OCI-LY7 (cell line): ENCODE data around the gene CTNND2. TPM values are rescaled to one million over a fixed set of nuclear protein-coding genes. Genes with fewer than 3 reads are reported as not detected.

Experiments
- BruUV-seq: library from RNA; stranded (reverse); fragments of 400-500 nt; replicated peaks from 2 replicates; lab custom pipeline; 2021; lab: Mats Ljungman, UMichigan
- CTCF ChIA-PET: fragments of 300-600 bp; sonication (Branson Sonifier 250); formaldehyde crosslinking; loops from one replicate; lab custom pipeline; 2022; ENCODE audit warnings: antibody characterized with exemption; ENCODE audit not compliant: unreplicated experiment; lab: Charles Lee
- POLR2A ChIA-PET: fragments of 300-600 bp; sonication (Branson Sonifier 250); formaldehyde crosslinking; loops from one replicate; lab custom pipeline; 2022; ENCODE audit warnings: antibody characterized with exemption; lab: Charles Lee
- DNase-seq: peaks from one replicate; pipeline ENCODE4 v3.0.0-alpha.2; 2015; ENCODE audit warnings: low spot score
- H2AFZ ChIP-seq: fragments of 200-600 bp; sonication (generic), shearing (Covaris generic); 2 replicates; pipeline ENCODE4 v1.6.1; 2014; ENCODE audit warnings: mild to moderate bottlenecking, antibody characterized with exemption, low read length, moderate library complexity
- H3K27ac ChIP-seq: fragments of 200-600 bp; sonication (generic); 2 replicates; pipeline ENCODE4 v1.5.1; 2014; ENCODE audit warnings: mixed run types, low read depth, mild to moderate bottlenecking, moderate library complexity, low read length, inconsistent platforms; ENCODE audit not compliant: poor library complexity, severe bottlenecking
- H3K36me3 ChIP-seq: fragments of 200-600 bp; sonication (generic); 2 replicates; pipeline ENCODE4 v1.6.1; 2014; ENCODE audit warnings: mild to moderate bottlenecking, antibody characterized with exemption, low read length, moderate library complexity, mixed read lengths; ENCODE audit not compliant: insufficient read depth
- H3K4me1 ChIP-seq: fragments of 200-600 bp; sonication (generic); 2 replicates; pipeline ENCODE4 v1.5.1; 2014; ENCODE audit warnings: mild to moderate bottlenecking, low read length; ENCODE audit not compliant: insufficient read depth, poor library complexity, severe bottlenecking
- H3K4me2 ChIP-seq: fragments of 200-600 bp; sonication (generic); 2 replicates; pipeline ENCODE4 v1.6.1; 2014; ENCODE audit warnings: mild to moderate bottlenecking, low read length
- H3K4me3 ChIP-seq: fragments of 200-600 bp; sonication (generic); 2 replicates; pipeline ENCODE4 v1.5.1; 2014; ENCODE audit warnings: mild to moderate bottlenecking, low read depth, low read length; ENCODE audit not compliant: poor library complexity, severe bottlenecking
- H3K79me2 ChIP-seq: fragments of 200-600 bp; sonication (generic); 2 replicates; pipeline ENCODE4 v1.6.1; 2016; ENCODE audit warnings: low read depth, mild to moderate bottlenecking, low read length, moderate library complexity, mixed read lengths; ENCODE audit not compliant: insufficient read depth
- H3K9me2 ChIP-seq: fragments of 200-600 bp; sonication (generic); 2 replicates; pipeline ENCODE4 v1.6.1; 2016; ENCODE audit warnings: mild to moderate bottlenecking, low read length, mixed read lengths; ENCODE audit not compliant: insufficient read depth
- H3K9me3 ChIP-seq: fragments of 200-600 bp; sonication (generic); 2 replicates; pipeline ENCODE4 v1.6.1; 2014; ENCODE audit warnings: mild to moderate bottlenecking, mixed run types, low read length, mixed read lengths
- H4K20me1 ChIP-seq: fragments of 200-600 bp; sonication (generic); 2 replicates; pipeline ENCODE4 v1.6.1; 2014; ENCODE audit warnings: mild to moderate bottlenecking, antibody characterized with exemption, low read length, moderate library complexity, mixed read lengths; ENCODE audit not compliant: insufficient read depth
- CTCF ChIP-seq: fragments of 200-600 bp; sonication (generic); conservative IDR thresholded peaks from 2 replicates; pipeline ENCODE4 v1.5.1; 2014; ENCODE audit warnings: mild to moderate bottlenecking, antibody characterized with exemption, low read length, moderate library complexity, mixed read lengths
- EZH2phosphoT487 ChIP-seq: fragments of 200-600 bp; sonication (generic); IDR thresholded peaks from 2 replicates; pipeline ENCODE4 v1.6.1; 2018; ENCODE audit warnings: low read depth, borderline replicate concordance, mild to moderate bottlenecking, mixed run types, antibody characterized with exemption, low read length, moderate library complexity, mixed read lengths
- intact Hi-C: fragments of 100-400 bp; cut with micrococcal nuclease; formaldehyde crosslinking; loops from one replicate; pipeline ENCODE4 v1.10.0; 2022; ENCODE audit not compliant: unreplicated experiment
- total RNA-seq, 2 experiments: library from RNA; depleted of rRNA in 1 of 2; stranded (reverse); fragments of >200 nt in 1 of 2; shearing (Covaris generic) in 1 of 2; gene quantifications; 2 replicates each; pipeline ENCODE4 v1.2.3, GENCODE V29; 2014 to 2022

Gene CTNND2
- total RNA-seq, 2 experiments from 2014 or later = not detected

- no peak overlapping the region for H3K4me3 ChIP-seq
Observed at GRCh38 chr5:11801061-11801460, 103.2 kb downstream of the CTNND2 start.

GRCh38 chr5:11797132-11797531, 107.1 kb downstream of the CTNND2 start:
- no peak overlapping the region for H3K27ac ChIP-seq
- BruUV-seq = no TSS peak
- ChIA-PET POLR2A (no interaction called here), CTCF (no interaction called here)
- no peaks in the 10 kb centered on the region for H3K79me2 ChIP-seq
- no peak overlapping the region for H2AFZ ChIP-seq
- H3K4me3 ChIP-seq = no peak overlapping the region
- no peaks in the 10 kb centered on the region for H3K36me3 ChIP-seq
- no peak overlapping the region for H3K4me2 ChIP-seq
- intact Hi-C loops = no loop called here
- H4K20me1 ChIP-seq = no peaks in the 10 kb centered on the region
- H3K4me1 ChIP-seq = no peaks in the 10 kb centered on the region
- TF ChIP-seq EZH2phosphoT487 = no peak
- no peaks in the 10 kb centered on the region for H3K9me3 ChIP-seq
- DNase-seq = no peak
- no peaks in the 10 kb centered on the region for H3K9me2 ChIP-seq

More at GRCh38 chr5:11801061-11801460, 103.2 kb downstream of the CTNND2 start:
- no peak overlapping the region for H3K27ac ChIP-seq
- no peaks in the 10 kb centered on the region for H4K20me1 ChIP-seq
- BruUV-seq = no TSS peak
- TF ChIP-seq CTCF (no peak), EZH2phosphoT487 (no peak)
- no peaks in the 10 kb centered on the region for H3K36me3 ChIP-seq
- H3K4me1 ChIP-seq = no peaks in the 10 kb centered on the region
- H2AFZ ChIP-seq = no peak overlapping the region
- H3K4me2 ChIP-seq = no peak overlapping the region
- intact Hi-C loops = no loop called here
- H3K9me2 ChIP-seq = no peaks in the 10 kb centered on the region
- DNase-seq = no peak
- H3K79me2 ChIP-seq = no peaks in the 10 kb centered on the region
- ChIA-PET CTCF (no interaction called here), POLR2A (interaction anchor here (1.3 kb wide), 1 partner anchor 20 kb away, joined by 6 read pairs; no protein-coding TSS in a partner anchor)
- H3K9me3 ChIP-seq = no peaks in the 10 kb centered on the region

- no peaks in the 10 kb centered on the region for H4K20me1 ChIP-seq
- no peak overlapping the region for H3K4me2 ChIP-seq
- CTCF ChIA-PET = no interaction called here
- no peak for DNase-seq
- no peaks in the 10 kb centered on the region for H3K36me3 ChIP-seq
- POLR2A ChIA-PET = no interaction called here
- no peaks in the 10 kb centered on the region for H3K79me2 ChIP-seq
- intact Hi-C loops = no loop called here
- no peak overlapping the region for H2AFZ ChIP-seq
- no TSS peak for BruUV-seq
- H3K27ac ChIP-seq = no peak overlapping the region
- H3K9me2 ChIP-seq = no peaks in the 10 kb centered on the region
- H3K4me3 ChIP-seq = no peak overlapping the region
- no peaks in the 10 kb centered on the region for H3K4me1 ChIP-seq
- TF ChIP-seq EZH2phosphoT487 (no peak), CTCF (no peak)
- H3K9me3 ChIP-seq = no peaks in the 10 kb centered on the region
Observed at GRCh38 chr5:11793396-11793795, 110.8 kb downstream of the CTNND2 start.
